Epithelial cell of proximal tubule (primary cell): ENCODE results near the gene ADIG. TPM values are rescaled to one million over a fixed set of nuclear protein-coding genes. Genes with fewer than 3 reads are reported as not detected.

ENCODE experiments used
- DNase-seq: peaks from one replicate; pipeline ENCODE4 v3.0.0-alpha.2; 2011; ENCODE audit warnings: low read depth
- H3K4me3 ChIP-seq: 2 replicates; pipeline ENCODE4 v1.5.1; 2011; ENCODE audit warnings: low read depth, mild to moderate bottlenecking, low read length
- CTCF ChIP-seq: conservative IDR thresholded peaks from 2 replicates; pipeline ENCODE4 v1.5.1; 2012; ENCODE audit warnings: low read depth, mild to moderate bottlenecking, low read length
- total RNA-seq: library from RNA; depleted of rRNA; stranded (reverse); fragments of >200 nt; gene quantifications from 2 replicates; pipeline ENCODE4 v1.2.3, GENCODE V29; 2015

The ADIG gene
- total RNA-seq, 1 donor from 2014 or later = not detected

DNA sequence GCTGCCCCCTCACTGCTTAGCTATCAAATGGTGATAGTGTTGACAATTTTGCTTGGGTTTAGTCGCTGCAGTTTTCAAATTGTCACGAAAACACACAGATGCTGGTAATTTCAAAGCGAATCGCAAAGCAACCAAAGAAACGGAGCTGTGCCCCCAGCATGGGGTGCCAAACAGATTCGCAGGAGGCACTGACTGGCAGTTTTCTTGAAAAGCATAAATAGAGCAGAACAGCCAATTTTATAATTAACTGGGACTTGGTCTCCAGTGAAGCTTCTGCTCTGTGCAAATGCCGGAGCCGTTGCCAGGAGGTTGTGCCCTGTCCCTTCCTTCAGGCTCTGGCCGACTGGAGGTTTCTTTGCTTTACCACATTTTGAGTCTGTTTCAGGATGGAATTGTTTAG lies 39.4 kb downstream of the ADIG start:
- TF ChIP-seq CTCF = no peak
- no peak overlapping the region for H3K4me3 ChIP-seq
- no peak for DNase-seq

DNA sequence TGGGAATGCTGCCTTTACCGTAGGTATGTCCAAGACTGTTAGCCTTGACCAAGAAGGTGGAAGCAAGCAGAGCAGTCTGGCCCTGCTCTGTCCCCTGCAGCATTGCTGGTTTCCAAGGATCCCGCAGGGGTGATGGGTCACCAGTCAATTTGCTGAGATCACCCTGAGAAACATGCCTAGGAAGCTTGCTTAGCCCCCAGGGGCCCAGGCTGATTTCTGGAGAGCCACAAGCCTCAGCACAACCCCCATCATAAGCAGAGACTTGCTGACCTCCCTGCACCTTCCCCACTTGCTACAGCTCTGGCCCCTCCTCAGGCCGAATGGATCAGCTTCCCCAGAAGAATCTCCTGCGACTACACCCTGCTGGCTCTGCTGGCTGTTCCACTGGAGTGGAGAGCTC lies 42.1 kb downstream of the ADIG start:
- no peak for DNase-seq
- H3K4me3 ChIP-seq = no peak overlapping the region
- TF ChIP-seq CTCF = no peak

GRCh38 chr20:38624084-38624483 lies 43.1 kb downstream of the ADIG start:
- TF ChIP-seq CTCF = no peak
- no peak for DNase-seq
- no peak overlapping the region for H3K4me3 ChIP-seq

DNA sequence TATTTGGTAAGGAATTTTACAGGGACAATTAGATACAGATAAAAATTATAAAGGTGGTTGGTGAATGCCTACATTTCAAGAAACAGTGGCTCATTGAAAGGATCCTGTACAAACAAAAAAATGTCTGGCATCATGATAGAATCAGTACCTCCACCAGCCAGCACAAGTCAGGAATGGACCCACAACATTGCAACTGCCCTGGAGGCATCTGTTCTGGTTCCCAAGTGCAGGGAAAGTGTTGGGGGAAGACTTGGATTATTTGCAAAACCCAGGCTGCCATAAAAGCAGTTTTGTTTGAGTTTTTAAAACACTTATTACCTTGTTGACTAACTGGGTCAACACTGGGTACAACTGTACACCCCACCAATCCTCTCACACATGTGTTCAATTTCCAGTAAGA lies 44.9 kb downstream of the ADIG start:
- H3K4me3 ChIP-seq = no peak overlapping the region
- DNase-seq = no peak
- no peak for TF ChIP-seq CTCF

DNA sequence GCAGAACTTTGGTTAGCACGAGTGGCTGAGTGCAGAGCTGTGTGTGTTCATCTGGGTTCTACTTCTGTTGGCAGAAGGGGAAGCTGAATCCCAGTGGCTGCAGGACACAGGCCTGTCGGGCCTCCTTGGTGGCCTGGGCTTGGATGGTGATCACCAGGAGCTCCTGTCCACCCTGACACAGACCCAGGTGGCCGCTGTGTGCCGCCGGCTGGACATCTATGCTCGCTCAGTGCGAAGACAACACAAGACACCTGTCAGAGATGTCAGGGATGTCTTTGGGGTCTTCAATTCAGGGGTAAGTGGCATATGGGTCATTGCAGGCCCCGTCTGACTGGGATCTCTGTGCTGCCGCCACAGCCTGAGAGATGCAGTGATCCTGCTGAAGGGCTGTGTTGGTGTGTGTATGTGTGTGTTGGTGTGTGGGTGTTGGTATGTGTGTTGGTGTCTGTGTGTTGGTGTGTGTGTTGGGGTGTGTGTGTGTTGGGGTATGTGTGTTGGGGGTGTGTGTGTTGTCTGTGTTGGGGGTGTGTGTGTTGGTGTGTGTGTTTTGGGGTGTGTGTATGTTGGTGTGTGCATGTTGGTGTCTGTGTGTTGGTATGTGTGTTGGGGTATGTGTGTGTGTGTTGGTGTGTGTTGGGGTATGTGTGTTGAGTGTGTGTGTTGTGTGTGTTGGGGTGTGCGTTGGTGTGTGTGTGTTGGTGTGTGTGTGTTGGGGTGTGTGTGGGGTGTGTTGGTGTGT lies 46.1 kb downstream of the ADIG start:
- DNase-seq = no peak
- no peak for TF ChIP-seq CTCF
- H3K4me3 ChIP-seq = no peak overlapping the region

DNA sequence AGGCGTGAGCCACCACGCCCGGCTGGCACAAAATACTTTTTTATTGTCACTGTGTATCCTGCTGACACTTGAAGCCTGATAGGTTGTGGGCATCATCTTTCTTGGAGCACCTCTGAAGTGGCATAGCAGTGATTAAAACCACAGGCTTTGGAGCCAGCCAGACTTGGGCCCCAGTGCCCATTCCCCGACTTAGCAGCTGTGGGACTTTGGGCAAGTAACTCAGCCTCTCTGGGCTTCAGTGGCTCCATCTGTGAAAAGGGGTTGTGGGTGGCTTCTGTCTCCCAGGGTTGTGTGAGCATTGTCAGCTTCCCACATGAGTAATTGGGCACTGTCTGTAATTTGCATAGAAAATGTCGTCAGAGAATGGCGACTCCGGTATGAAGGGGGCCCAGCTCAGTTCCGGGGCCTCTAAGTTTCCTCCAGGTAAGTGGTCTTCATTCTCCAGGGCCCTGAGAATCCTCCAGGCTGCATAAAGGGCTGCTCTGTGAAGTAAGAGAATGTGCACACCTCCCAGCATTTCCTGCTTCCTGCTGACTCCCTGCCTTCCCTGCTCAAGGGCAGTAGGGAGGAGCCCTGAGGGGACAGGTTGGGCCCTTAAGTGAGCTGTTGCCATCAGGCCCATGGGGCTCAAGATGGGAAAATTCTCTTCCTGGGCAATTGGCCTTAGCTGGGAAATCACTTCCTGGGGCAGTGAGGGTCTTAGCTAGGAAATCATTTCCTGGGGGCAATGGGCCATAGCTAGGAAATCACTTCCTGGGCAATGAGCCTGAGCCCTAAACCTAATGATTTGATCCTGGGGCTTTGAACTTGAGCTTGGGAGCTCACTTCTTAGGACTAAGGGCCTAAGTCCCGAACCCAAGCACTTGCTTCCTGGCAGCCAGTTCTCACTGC lies 47.8 kb downstream of the ADIG start:
- no peak for DNase-seq
- no peak overlapping the region for H3K4me3 ChIP-seq
- TF ChIP-seq CTCF = no peak

DNA sequence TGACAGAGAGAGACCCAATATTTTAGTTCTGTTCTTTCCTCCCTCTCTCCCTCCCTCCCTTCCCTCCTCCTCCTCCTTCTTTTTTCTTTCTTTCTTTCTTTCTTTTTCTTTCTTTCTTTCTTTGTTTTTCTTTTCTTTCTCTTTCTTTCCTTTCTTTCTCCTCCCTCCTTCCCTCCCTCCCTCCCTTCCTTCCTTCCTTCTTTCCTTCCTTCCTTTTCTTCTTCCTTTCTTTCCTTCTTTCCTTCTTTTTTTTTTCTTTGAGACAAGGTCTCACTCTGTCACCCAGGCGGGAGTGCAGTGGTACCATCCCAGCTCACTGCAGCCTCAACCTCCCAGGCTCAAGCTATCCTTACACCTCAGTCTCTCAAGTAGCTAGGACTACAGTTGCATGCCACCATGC lies 49.0 kb downstream of the ADIG start:
- no peak for TF ChIP-seq CTCF
- DNase-seq = no peak
- no peak overlapping the region for H3K4me3 ChIP-seq
